Left colon (tissue), 2 donors: Measurements from ENCODE around the gene RETREG1. TPM values are rescaled to one million over a fixed set of nuclear protein-coding genes. Genes with fewer than 3 reads are reported as not detected.

ENCODE experiments used
- ATAC-seq: fragments of 200-7000 bp; cut with Tn5 transposase; one replicate; pipeline ENCODE4 v1.9.1; 2020; ENCODE audit warnings: mild to moderate bottlenecking, moderate library complexity
- DNase-seq, 2 donors: peaks; one replicate each; pipeline ENCODE4 v3.0.0-alpha.2; 2020
- intact Hi-C, 2 donors: fragments of 100-400 bp; cut with DNase I in 1 of 2; cut with micrococcal nuclease in 1 of 2; formaldehyde crosslinking; loops; one replicate each; pipeline versions ENCODE4 v1.11.2 to v1.14.0; 2022; cut with DNase I, micrococcal nuclease
- total RNA-seq, 2 donors: library from RNA; stranded (reverse); fragmentation: NEBNext Ultra II Directional; extraction: Animal tissue kit (Norgen Biotek cat#: 25700); gene quantifications; one replicate each; pipeline ENCODE4 v1.2.1, GENCODE V29; 2021
- donor health status: DM: no; HTN: no; CAD: no.
- donor health status: DM: yes; HTN: yes; CAD: no.

The RETREG1 gene
- total RNA-seq, 2 donors from 2014 or later, result 63.7 to 100 TPM

- ATAC-seq (no peak), DNase-seq (no peak)
- intact Hi-C loops, result no loop called here
Measured at GRCh38 chr5:16590685-16591084, 26.1 kb downstream of the RETREG1 start.

- DNase-seq, result no peak
- no peak for ATAC-seq
- intact Hi-C loops, result no loop called here
Measured at GRCh38 chr5:16589658-16590057, 27.1 kb downstream of the RETREG1 start.

- intact Hi-C loops, result no loop called here
- peak; percentile 78 for ATAC-seq
- DNase-seq, result no peak
Measured at GRCh38 chr5:16588434-16589214, 28.2 kb downstream of the RETREG1 start.

- no peak for DNase-seq
- no peak for ATAC-seq
- intact Hi-C loops, result no loop called here
Measured at GRCh38 chr5:16586556-16586955, 30.2 kb downstream of the RETREG1 start.

GRCh38 chr5:16585041-16585667 lies 31.6 kb downstream of the RETREG1 start:
- ATAC-seq (peak; percentile 76), DNase-seq (no peak)
- intact Hi-C loops, result no loop called here

- DNase-seq (no peak), ATAC-seq (no peak)
- intact Hi-C loops, result no loop called here
Measured at GRCh38 chr5:16582081-16582480, 34.7 kb downstream of the RETREG1 start.

- ATAC-seq (no peak), DNase-seq (no peak)
- intact Hi-C loops, result no loop called here
Measured at GRCh38 chr5:16580382-16580781, 36.4 kb downstream of the RETREG1 start.

- intact Hi-C loops, result no loop called here
- peak in 1 of 2 donors; percentile 25 for DNase-seq
- no peak for ATAC-seq
Measured at GRCh38 chr5:16579142-16579847, 37.5 kb downstream of the RETREG1 start.

GRCh38 chr5:16578474-16578883 lies 38.3 kb downstream of the RETREG1 start:
- ATAC-seq (no peak), DNase-seq (no peak)
- intact Hi-C loops, result no loop called here

GRCh38 chr5:16577677-16578076 lies 39.1 kb downstream of the RETREG1 start:
- intact Hi-C loops, result no loop called here
- no peak for ATAC-seq

GRCh38 chr5:16574789-16575721 lies 41.7 kb downstream of the RETREG1 start:
- intact Hi-C loops, result no loop called here
- DNase-seq (no peak), ATAC-seq (no peak)

More at GRCh38 chr5:16577677-16578076, 39.1 kb downstream of the RETREG1 start:
- no peak for DNase-seq

GRCh38 chr5:16573401-16573800 lies 43.4 kb downstream of the RETREG1 start:
- intact Hi-C loops, result no loop called here
- ATAC-seq, result peak; percentile 93
- DNase-seq, result no peak

- DNase-seq, result no peak
- intact Hi-C loops, result no loop called here
- no peak for ATAC-seq
Measured at GRCh38 chr5:16572289-16573015, 44.3 kb downstream of the RETREG1 start.

- no peak for ATAC-seq
- DNase-seq, result no peak
- intact Hi-C loops, result no loop called here
Measured at GRCh38 chr5:16571016-16571415, 45.8 kb downstream of the RETREG1 start.

- ATAC-seq (no peak), DNase-seq (no peak)
- intact Hi-C loops, result no loop called here
Measured at GRCh38 chr5:16570121-16570815, 46.5 kb downstream of the RETREG1 start.

GRCh38 chr5:16568875-16569580 lies 47.8 kb downstream of the RETREG1 start:
- peak in 1 of 2 donors; percentile 48 for DNase-seq
- ATAC-seq, result no peak
- intact Hi-C loops, result no loop called here

- ATAC-seq, result no peak
- intact Hi-C loops, result no loop called here
Measured at GRCh38 chr5:16567365-16567764, 49.4 kb downstream of the RETREG1 start.

More at GRCh38 chr5:16567365-16567764, 49.4 kb downstream of the RETREG1 start:
- no peak for DNase-seq
